PC-3 (cell line): ENCODE measurements around the gene TICRR. TPM values are rescaled to one million over a fixed set of nuclear protein-coding genes. Genes with fewer than 3 reads are reported as not detected.

Experiments
- ATAC-seq: fragments of 200-7000 bp; cut with Tn5 transposase; 2 replicates; pipeline ENCODE4 v1.9.1; 2020; ENCODE audit warnings: mild to moderate bottlenecking, moderate library complexity
- BruUV-seq: library from RNA; stranded (reverse); fragments of 400-500 nt; replicated peaks from 2 replicates; lab custom pipeline; 2021; lab: Mats Ljungman, UMichigan
- CTCF ChIA-PET: fragments of 300-600 bp; sonication (Branson Sonifier 250); formaldehyde crosslinking; loops from one replicate; lab custom pipeline; 2022; ENCODE audit warnings: antibody characterized with exemption; lab: Charles Lee
- POLR2A ChIA-PET: fragments of 300-600 bp; sonication (Branson Sonifier 250); formaldehyde crosslinking; loops from one replicate; lab custom pipeline; 2022; ENCODE audit warnings: antibody characterized with exemption; ENCODE audit not compliant: unreplicated experiment; lab: Charles Lee
- DNase-seq: peaks from one replicate; pipeline ENCODE4 v3.0.0-alpha.2; 2015
- H2AFZ ChIP-seq: fragments of 300-600 bp; sonication (generic); 2 replicates; pipeline ENCODE4 v1.6.0; 2016; ENCODE audit warnings: antibody characterized with exemption, low read length
- H3F3A ChIP-seq: fragments of 300-600 bp; sonication (generic); one replicate; pipeline ENCODE4 v1.6.0; 2017; ENCODE audit warnings: antibody characterized with exemption, low read length, control low read depth, mild to moderate bottlenecking; ENCODE audit not compliant: unreplicated experiment
- H3K27ac ChIP-seq: fragments of 300-600 bp; sonication (generic); 2 replicates; pipeline ENCODE4 v1.5.1; 2016; ENCODE audit warnings: mild to moderate bottlenecking, low read length
- H3K27me3 ChIP-seq: fragments of 300-600 bp; sonication (generic); 2 replicates; pipeline ENCODE4 v1.6.1; 2016; ENCODE audit warnings: low read length, mixed read lengths
- H3K36me3 ChIP-seq: fragments of 300-600 bp; sonication (generic); 2 replicates; pipeline ENCODE4 v1.6.1; 2016; ENCODE audit warnings: low read depth, mixed run types, low read length, mixed read lengths
- H3K4me1 ChIP-seq: fragments of 300-600 bp; sonication (generic); 2 replicates; pipeline ENCODE4 v1.5.1; 2016; ENCODE audit warnings: low read length; ENCODE audit not compliant: insufficient read depth
- H3K4me2 ChIP-seq: fragments of 300-600 bp; sonication (generic); 2 replicates; pipeline ENCODE4 v1.6.0; 2016; ENCODE audit warnings: low read length
- H3K4me3 ChIP-seq: fragments of 300-600 bp; sonication (generic); 2 replicates; pipeline ENCODE4 v1.5.1; 2016; ENCODE audit warnings: mild to moderate bottlenecking, low read length, mixed read lengths
- H3K79me2 ChIP-seq: fragments of 300-600 bp; sonication (generic); 2 replicates; pipeline ENCODE4 v1.6.1; 2017; ENCODE audit warnings: low read length, mixed read lengths
- H3K9ac ChIP-seq: fragments of 300-600 bp; sonication (generic); 2 replicates; pipeline ENCODE4 v1.6.0; 2016; ENCODE audit warnings: mild to moderate bottlenecking, low read length
- H3K9me2 ChIP-seq: fragments of 300-600 bp; sonication (generic); replicated peaks from 2 replicates; pipeline ENCODE4 v1.6.1; 2016; ENCODE audit warnings: mixed run types, low read length, mixed read lengths
- H3K9me3 ChIP-seq: fragments of 300-600 bp; sonication (generic); 2 replicates; pipeline ENCODE4 v1.6.1; 2016; ENCODE audit warnings: low read length, mixed read lengths
- H4K20me1 ChIP-seq: fragments of 300-600 bp; sonication (generic); 2 replicates; pipeline ENCODE4 v1.6.1; 2016; ENCODE audit warnings: low read length, mixed read lengths
- CTCF ChIP-seq: fragments of 300-600 bp; sonication (generic); conservative IDR thresholded peaks from 2 replicates; pipeline ENCODE4 v1.5.1; 2017; ENCODE audit warnings: antibody characterized with exemption, low read depth, mild to moderate bottlenecking, low read length
- EZH2 ChIP-seq: fragments of 300-600 bp; sonication (generic); IDR thresholded peaks from one replicate; pipeline ENCODE4 v1.6.1; 2017; ENCODE audit warnings: antibody characterized with exemption, mild to moderate bottlenecking, low read length; ENCODE audit not compliant: unreplicated experiment
- EZH2phosphoT487 ChIP-seq: fragments of 300-600 bp; sonication (generic); IDR thresholded peaks from 2 replicates; pipeline ENCODE4 v1.6.1; 2018; ENCODE audit warnings: mild to moderate bottlenecking, antibody characterized with exemption, low read length, borderline replicate concordance
- intact Hi-C: fragments of 100-400 bp; cut with micrococcal nuclease; formaldehyde crosslinking; loops from 2 replicates; pipeline ENCODE4 v1.9.0; 2023
- total RNA-seq: library from RNA; depleted of rRNA; stranded (reverse); fragments of >200 nt; gene quantifications from 2 replicates; pipeline ENCODE4 v1.2.3, GENCODE V29; 2014

Gene TICRR
- total RNA-seq, 1 experiment from 2014 or later: 14.3 TPM

- peak; percentile 70 for ATAC-seq
- peak; percentile 33 for DNase-seq
- no peak for TF ChIP-seq CTCF
- TF ChIP-seq EZH2: no peak
- no peak for TF ChIP-seq EZH2phosphoT487
- BruUV-seq: no TSS peak
- peak overlapping the region; percentile 57; the same call in 1 of the 2 replicates for H2AFZ ChIP-seq
- no peak overlapping the region for H3K27ac ChIP-seq
- 0 out of 2 replicates have a peak overlapping the region, but pooled peaks have one; percentile 6 for H3K4me2 ChIP-seq
- no peaks in the 10 kb centered on the region for H3K9me2 ChIP-seq
- ChIA-PET CTCF (interaction anchor here (0.9 kb wide), 1 partner anchor 40 kb away, joined by 3 read pairs; no protein-coding TSS in a partner anchor), POLR2A (interaction anchor here (0.6 kb wide), 2 partner anchors 43 to 134 kb away, joined by 3 to 4 read pairs; no protein-coding TSS in a partner anchor)
- H3K4me1 ChIP-seq: peaks cover 7% of the 10 kb centered on the region
- H3K9me3 ChIP-seq: no peaks in the 10 kb centered on the region
- H3K27me3 ChIP-seq: no peaks in the 10 kb centered on the region
- H3K36me3 ChIP-seq: no peaks in the 10 kb centered on the region
- intact Hi-C loops: no loop called here
- no peak overlapping the region for H3K9ac ChIP-seq
- no peaks in the 10 kb centered on the region for H4K20me1 ChIP-seq
- H3F3A ChIP-seq: no peaks in the 10 kb centered on the region
- no peaks in the 10 kb centered on the region for H3K79me2 ChIP-seq
- H3K4me3 ChIP-seq: no peak overlapping the region
Measured at GRCh38 chr15:89531796-89532537, 43.3 kb upstream of the TICRR start.

- no peak for ATAC-seq
- ChIA-PET CTCF (no interaction called here), POLR2A (no interaction called here)
- Histone ChIP-seq H3K9ac (no peak overlapping the region), H3F3A (no peaks in the 10 kb centered on the region), H3K36me3 (no peaks in the 10 kb centered on the region), H3K4me2 (no peak overlapping the region), H3K4me1 (peaks cover 7% of the 10 kb centered on the region), H4K20me1 (no peaks in the 10 kb centered on the region), H3K9me2 (no peaks in the 10 kb centered on the region), H3K9me3 (no peaks in the 10 kb centered on the region), H3K27me3 (no peaks in the 10 kb centered on the region), H3K27ac (no peak overlapping the region), H2AFZ (no peak overlapping the region), H3K79me2 (no peaks in the 10 kb centered on the region), H3K4me3 (no peak overlapping the region)
- no peak for DNase-seq
- intact Hi-C loops: no loop called here
- no TSS peak for BruUV-seq
- TF ChIP-seq CTCF (no peak), EZH2 (no peak), EZH2phosphoT487 (no peak)
Measured at GRCh38 chr15:89533861-89534544, 41.3 kb upstream of the TICRR start.
